HS-27A (cell line): Measurements from ENCODE around the gene SMIM45.

Experiments used
- DNase-seq: peaks from one replicate; pipeline ENCODE4 v3.0.0-alpha.2; 2012; ENCODE audit warnings: low read depth, missing footprints

The SMIM45 gene

DNA sequence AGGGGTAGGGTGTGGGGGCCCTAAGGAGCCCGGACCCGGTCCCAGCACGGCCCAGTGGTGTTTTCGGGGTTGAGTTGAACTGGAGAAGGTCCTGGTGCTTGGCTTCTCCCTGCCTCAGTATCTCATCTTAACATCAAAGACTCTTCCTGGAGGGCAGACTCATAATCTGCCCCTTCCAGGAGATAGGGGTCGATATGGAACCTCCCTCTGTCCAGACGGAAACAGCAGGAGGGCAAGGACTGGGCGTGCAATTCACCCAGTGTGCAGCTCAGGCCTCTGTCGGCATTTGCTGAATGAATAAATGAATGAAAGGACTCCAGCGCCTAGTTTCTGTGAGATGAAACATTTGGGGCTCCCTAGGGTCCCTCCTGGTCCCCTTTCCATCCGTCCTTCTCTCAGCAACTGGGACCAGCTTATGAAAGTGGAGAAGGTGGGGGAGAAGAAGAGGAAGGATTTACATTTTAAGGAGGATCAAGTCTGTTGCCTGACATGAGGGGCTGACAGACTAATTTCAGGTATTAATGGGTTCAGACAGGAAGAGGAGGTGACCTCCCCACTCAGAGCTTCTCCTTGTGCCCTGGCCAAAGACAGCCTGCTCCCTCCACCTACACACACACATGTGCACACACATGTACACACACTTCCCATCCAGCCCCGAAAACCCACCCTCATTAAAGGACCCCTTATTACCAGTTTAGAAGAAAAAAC lies 36.0 kb upstream of the SMIM45 start:
- no peak for DNase-seq

DNA sequence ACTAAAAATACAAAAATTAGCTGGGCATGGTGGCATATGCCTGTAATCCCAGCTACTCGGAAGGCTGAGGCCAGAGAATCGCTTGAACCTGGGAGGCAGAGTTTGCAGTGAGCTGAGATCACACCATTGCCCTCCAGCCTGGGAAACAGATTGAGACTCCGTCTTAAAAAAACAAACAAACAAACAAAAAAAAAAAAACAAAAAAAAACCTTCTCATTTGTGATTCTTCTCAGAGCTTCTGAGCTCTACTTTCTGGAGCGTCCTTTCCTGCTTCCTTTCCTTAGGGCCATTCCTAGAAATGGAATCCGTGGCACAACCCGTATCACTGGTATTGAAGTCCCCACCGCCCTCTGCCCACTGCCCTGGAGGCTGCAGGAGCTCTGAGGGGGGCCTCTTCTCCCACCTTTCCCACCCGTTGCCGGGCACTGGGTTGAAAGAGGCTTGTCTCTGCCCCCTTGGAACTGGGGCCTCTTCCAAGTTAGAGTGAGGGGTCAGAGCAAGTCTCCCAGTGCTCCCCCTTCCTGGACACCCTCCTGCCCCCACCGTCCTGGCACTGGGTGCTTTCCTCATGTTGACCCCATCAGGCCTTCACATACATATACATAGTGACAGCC lies 35.1 kb upstream of the SMIM45 start:
- DNase-seq, result no peak

DNA sequence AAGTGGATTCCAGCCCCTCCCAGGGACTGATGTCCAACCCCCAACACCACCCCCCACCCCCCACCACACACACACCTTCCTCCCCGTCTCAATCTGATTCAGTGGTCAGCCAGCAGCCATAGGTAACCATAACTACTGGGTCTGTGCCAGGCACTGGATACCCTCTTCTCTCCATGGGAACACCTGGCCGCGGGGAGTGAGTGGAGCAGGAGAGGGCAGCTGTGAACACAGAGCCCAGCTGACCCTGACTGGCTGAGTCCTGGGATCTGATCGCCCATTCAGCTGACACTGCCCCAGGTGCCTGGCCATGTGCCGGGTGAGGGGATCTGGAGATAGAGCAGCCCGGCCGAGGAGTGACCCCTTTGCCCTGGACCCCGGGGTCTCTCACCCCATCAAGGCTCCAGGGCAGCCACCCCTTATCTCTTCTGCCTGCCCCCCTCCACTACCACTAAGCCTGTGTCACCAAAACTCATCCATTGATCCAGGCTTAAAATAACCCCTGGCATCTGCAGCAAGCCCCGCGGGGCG lies 34.5 kb upstream of the SMIM45 start:
- DNase-seq, result no peak

DNA sequence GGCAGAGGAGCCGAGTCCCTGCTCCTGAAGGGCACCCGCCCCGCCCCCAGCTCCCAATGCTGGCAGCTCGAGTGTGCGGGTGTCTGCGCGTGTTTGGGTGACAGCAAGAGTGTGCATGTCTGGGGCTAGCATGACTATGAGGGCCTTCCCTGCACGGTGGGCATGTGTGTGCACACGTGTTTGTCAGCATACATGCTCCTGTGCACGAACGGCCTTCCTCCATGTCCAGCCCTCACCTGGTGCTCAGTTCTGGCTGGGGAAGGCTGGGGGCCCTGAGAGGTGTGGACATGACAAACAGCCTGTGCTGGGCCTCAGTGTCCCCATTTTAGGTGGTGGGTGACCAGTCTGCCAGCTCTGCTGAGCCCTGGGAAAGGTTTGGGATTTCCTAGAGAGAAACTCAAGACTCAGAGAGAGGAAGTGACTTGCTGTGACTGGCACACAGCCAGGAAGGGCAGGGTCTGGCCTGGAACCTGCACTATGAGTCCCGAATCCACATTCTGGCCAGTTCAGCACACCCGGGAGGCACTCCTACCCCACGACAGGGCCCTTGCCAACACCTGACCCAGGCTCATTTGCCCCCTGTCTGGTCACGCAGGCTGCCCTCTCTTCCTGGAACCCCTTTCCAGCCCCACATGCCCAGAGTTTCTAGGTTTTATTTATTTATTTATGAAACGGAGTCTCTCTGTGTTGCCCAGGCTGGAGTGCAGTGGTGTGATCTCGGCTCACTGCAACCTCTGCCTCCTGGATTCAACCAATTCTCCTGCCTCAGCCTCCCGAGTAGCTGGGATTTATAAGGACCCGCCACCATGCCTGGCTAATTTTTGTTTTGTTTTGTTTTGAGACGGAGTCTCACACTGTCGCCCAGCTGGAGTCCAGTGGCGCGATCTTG lies 33.8 kb upstream of the SMIM45 start:
- no peak for DNase-seq

DNA sequence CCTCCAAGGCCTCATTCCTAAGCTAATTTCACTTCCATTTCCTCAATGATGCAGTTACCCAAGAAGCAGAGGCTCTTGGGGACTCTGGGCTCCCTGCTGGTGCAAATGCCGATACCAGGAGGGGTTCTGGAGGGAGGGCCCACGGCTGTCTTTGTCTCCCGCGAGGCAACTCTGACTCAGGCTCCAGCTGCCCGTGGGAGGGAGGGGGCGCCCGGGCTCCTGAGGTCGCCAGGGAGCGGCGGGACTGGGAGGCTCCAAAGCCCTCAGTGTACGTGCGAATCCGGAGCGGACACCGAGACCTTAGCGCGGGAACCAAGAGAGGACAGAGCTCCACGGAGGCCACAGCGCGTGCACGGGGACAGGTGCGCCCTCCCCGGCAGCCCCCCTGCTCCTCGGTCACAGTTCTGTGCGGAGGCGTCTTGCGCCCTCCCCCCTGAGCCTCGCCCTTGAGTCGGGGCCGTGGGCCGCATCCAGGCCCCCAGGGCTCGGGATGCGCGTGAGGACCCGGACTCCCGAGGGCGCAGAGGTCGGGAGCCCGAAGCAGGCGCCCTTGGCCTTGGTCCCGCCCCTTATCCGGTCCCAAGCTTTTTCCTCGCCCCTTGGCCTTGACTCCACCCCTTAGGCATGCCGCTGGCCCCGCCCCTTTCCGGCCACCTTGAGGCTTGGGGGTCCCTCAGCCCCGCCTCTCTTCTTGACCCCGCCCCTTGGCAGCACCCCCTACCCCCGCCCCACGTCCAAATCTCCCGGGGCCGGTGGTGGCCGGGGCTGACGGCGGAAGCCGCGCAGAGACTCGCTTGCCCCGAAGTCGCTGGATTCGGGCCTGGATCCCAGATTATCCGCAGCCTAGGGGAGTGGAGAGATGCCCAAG lies 32.4 kb upstream of the SMIM45 start:
- no peak for DNase-seq

DNA sequence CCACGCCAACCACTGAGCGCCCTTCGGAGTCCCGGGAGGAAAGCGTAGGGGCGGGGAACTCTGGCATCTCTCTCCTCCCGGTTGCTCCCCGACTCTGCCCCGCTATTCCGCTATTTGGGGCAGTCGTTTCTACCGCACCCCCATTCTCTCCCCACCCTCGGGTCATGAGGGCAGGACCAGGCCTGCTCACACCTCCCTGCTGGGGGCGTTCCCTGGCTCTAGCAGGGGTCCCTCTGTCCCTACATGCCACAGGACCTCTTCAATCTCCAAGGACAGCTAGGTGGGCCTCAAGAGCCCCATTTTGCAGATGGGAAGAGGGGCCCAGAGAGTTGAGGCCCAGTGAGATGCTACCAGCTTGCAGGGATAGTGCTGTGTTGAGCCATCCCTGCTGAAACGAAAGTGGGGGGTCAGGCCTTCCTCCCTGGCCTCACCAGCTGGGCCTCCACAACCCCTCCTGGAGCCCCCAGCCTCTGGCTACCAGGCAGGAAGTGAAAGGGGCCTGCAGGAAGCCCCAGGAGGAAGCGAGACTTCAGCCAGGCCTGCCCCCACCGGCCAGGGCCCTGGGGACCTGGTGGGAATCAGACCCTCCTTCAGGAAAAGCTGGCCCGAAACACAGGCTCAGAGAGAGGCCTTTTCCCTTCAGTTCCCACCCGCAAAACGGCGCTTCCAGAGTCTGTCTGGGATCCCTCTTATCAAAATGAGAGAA lies 31.5 kb upstream of the SMIM45 start:
- no peak for DNase-seq

DNA sequence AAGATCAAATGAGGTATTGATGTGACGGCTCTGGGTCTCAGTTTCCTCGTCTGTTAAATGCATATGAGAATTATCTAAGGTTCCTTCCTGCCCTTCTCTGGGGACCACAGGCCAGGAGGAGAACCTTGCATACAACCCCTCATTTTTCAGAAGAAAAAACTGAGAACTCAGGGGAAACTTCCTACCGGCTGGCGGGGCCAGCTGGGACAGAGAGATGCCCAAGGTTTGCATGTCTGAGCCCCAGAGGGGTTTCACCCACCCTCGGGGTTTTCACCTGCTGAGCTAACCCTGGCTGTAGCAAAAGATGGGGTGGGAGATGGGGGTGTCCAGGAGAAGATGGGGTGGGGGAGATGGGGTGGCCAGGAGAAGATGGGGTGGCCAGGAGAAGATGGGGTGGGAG lies 29.6 kb upstream of the SMIM45 start:
- DNase-seq, result no peak

DNA sequence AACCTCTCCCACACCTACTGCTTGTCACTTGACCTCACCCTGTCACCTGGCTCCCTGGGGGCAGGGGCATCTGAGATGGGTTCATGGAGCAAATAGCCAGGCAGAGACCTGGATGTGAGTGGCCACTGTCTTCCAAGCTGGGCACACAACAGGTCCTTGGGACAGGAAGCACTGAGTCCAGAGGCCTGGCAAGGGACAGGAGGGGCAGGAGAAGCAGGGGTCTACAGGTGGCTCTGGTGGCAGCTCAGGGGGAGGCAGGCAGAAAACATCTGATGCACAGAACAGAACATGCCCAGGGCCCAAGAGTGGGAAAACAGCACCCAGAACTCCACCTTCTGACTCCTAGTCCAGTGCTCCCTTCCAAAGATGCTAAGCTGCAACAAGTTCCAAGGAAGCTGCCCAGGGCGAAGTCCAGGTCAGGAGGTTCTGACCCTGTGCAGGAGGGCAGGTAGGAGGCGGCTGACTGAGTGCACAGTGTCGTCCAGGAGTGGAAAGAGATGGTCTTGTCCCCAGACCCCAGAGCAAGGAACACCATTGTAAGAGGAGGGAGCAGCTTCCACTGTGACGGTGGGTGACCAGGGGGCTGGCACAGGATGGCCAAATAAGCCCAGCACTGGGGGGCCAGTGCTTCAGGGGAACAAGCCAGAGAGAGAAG lies 28.9 kb upstream of the SMIM45 start:
- DNase-seq, result no peak

DNA sequence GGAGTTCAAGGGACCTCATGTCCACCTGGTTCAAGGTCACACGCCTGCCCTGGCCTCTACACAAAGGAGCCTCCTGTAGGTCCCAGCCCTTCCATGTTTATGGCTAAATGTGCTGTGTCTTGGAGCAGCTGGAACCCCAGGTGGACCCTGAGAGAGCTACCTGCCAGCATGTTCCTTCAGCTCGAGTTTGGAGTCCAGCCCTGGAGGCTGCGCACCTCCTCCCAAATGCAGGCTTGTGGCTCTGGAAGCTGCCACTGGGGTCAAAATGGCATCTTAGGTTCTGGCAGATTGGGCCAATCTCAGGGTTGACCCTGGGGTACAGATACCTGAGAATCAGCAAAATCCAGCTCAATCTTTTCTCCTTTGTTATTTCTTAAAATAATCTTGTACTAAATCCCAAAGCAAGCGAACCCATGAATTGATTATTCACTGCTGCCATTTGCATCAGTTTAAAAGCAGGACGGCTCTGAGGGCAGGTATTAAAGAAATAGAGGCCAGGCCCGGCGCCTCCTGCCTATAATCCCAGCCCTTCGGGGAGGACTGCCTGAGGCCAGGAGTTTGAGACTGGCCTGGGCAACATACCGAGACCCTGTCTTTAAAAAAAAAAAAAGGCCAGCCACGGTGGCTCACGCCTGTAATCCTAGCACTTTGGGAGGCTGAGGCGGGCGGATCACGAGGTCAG lies 28.2 kb upstream of the SMIM45 start:
- DNase-seq, result no peak

DNA sequence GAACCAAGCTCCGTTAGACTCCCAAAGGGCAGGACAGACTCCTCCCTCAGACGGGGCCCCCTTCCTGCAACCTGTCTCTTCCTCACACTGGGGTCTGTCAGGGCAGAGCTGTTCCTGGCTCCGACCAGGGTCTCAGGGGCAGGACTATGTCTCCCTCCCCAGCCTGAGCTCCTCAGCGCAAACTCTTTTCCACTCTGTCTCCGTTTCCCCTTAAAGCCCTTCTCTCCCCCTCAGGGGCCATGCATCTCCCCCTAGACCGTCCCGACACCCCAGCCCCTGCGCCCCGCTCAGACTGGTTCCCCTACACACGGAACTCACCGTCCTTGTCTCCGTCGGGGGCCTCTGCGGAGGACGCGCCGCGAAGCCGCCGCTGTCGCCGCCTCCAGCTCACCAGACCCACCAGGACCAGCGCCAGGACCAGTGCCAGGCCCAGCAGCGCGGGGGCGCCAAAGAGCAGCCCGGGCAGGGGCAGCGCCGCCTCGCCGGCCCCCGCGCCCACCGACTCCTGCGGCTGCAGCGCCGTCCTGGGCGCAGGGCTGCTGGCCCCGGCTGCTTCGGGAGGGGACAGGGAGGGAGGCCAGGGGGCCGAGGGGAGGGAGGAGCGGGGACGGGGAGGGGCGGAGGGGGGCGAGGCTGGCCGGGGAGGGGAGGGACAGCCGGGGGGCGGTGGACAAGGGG lies 26.0 kb upstream of the SMIM45 start:
- no peak for DNase-seq

DNA sequence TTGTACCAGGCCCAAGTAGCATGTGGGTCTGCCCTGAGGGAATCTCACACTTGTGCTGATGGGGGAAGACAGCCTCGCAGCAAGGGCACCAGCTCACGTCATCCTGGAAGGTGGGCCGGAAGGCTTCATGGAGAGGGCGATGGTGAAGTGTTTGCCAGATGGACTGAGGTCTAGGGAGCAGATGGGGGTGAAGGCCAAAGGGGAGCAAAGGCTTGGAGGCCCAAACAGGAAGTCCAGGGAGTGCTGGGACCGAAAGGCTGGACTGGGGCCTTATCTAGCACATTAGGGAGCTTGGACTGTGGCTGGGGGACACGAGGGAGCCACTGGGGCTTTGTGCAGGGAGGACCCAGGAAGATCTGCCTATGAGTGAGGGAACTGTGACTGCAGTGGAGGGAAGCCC lies 24.1 kb upstream of the SMIM45 start:
- no peak for DNase-seq

DNA sequence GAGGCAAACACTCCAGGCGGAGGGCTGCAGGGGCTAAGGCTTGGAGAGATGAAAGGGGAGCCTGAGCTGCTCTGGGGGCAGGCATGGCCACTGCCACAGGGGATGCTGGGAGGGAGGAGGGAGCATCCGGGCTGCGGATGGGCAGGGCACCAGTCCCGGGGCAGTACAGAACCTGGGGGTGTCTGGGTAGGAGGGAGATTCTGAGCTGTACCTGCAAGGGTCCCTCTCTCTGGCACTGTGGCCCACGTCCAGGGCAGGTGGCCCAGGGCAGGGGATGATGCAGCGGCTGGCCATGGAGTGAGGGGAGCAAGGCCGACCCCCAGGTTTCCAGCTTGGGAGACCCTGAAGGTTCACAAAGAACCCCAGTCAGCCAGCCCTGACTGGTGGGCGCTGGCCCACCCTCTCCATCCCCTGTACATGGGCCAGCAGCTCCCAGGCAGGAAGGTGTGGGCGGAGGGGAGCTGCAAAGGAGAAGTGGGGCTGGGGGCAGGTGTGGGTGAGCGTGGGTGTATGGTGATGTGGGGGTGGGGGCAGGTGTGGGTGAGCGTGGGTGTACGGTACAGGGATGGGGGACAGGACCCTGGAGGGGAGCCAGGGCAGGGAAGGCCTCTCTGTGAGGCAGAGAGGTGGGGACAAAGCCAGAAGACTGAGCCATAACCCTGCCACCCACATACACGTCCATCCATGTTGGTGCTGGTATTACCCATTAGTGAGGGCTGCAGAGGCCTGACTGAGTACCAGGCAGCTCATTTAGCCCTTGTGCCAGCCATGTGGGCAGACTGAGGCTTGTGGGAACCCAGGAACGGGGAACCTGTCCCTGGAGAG lies 23.1 kb upstream of the SMIM45 start:
- no peak for DNase-seq

DNA sequence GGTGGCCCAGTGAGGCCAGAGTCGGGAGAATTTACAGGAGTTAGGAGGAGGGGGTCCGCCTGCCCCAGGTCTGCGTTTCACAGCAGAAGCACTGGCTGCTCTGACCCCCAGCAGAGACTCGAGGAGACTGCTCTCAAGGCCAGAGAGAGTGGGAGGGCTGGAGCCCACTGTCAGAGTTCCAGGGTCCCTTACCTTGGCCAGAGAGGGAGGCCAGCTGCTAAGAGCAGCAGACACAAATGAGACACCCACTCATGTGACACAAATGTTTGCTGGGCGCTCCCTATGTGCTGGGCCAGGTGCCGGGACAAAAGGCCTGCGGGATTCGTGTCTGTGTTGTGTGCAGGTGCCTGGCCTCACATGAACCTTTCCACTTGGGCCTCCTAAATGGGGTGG lies 22.5 kb upstream of the SMIM45 start:
- DNase-seq, result no peak

DNA sequence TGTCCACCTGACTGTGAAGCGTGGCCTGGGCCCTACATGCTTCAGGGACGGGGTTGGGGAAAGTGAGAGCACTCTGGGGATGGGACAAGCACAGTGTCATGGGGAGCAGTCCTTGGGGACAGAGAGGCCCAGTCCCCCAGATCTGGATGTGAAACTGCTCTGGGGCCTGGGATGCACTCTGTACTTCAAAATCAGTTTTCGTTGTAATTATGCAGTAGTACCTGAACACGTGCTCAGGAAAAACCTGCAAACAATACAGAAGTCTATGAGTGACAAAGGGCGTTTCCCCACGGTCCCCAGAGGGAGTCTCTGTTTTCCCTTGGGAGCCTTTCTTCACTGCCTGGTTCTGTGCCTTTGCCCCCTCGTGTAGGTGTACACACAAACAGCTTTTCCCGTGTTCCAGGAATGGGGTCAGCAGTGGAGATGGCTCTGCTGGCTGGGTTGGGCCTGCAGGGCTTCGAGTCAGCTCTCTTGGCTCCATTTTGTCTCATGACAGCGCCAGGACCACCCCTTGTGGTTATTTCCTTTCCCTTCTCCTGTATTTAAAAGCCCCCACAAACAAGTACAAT lies 20.2 kb upstream of the SMIM45 start:
- no peak for DNase-seq

DNA sequence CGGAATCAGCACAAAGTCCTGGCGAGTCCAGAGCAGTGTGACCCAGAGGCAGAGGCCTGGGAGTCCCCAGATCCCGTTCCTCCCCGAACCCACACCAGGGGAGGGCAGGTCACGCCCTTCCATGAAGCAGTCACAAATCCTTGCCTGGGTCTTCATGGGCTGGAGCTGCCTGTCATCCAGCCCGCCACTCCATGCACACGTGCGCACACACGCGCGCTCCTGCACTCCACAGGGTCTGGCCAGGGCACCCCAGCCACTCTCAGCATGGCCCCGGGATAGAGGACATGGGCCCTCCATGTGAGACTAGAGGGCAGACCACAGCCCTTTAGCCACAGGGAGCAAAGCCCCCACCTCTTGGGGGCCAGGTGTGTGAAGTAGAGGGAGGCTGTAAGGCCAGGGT lies 19.6 kb upstream of the SMIM45 start:
- DNase-seq, result no peak

DNA sequence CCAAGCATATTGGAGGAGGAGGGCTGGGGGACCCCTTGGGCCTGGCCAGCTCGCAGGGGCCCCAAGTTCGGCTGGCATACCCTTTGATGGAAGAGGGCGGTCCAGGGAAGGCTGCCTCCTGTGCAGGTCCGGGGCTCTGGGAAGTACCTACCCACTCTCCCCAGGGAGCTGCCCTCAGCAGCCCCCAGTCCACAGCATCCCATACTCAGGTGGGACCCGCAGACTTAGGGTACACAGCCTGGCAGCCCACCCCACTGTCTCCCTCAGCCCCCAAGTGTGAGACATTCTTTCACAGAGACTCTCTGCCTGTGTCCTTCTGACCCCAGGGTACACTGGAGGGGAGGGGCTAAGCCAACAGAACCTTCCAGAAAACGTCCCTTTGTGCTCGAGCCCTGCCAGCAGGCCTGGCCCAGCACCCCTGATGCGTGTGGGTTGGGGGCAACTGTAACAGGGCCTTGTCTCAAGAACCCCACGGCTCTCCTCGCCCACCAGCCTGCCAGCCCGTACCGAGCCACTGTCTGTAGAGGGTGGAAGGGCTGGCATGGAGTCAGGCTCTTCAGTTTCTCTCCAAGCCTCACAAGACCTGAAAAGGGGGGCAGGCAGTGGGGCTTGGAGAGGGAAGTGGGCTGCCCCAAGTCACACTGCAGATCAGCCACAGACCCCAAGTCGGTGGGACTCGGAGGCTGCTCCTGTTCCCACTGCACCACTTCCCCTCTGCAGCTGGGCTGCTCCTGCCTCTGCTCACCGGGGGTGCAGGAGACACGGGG lies 18.4 kb upstream of the SMIM45 start:
- DNase-seq, result no peak

DNA sequence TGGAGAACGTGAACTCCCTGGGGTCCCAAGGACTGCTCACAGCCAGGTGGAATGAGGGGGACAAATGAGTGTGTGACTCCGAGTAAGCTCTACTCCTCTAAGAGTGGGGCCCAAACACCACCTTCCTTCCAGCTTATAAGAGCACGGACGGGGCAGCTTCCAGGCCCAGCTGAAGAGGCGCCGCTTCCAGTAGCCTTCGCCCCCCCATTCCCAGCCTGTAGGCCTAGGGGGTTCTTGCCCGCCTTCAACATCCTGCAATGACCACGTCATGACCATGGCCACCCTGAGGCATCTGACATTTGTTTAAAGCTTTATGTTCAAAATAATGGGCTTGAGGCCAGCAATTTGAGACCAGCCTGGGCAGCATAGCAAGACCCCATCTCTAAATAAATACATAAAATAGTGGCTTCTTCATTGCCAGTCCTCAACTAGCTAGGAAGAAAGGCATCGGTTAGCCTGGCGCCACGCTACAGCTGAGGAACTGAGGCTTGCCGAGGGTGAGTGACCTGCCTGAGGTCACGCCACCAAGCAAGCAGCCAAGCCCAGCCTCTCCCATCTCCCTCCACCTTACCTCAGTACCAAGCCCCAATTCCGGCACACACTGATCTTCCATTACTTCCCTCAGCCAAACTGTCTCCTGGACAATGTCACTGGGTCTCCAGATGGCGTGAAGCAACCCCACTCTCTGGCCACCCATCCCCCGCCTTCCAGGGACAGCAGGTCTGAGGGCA lies 17.5 kb upstream of the SMIM45 start:
- DNase-seq, result no peak
